Fibroblast of skin of right biceps (primary cell): ENCODE measurements around the gene BPIFA3.

Experiments
- DNase-seq: peaks from one replicate; pipeline ENCODE4 v3.0.0-alpha.2; 2013

BPIFA3 gene

DNA sequence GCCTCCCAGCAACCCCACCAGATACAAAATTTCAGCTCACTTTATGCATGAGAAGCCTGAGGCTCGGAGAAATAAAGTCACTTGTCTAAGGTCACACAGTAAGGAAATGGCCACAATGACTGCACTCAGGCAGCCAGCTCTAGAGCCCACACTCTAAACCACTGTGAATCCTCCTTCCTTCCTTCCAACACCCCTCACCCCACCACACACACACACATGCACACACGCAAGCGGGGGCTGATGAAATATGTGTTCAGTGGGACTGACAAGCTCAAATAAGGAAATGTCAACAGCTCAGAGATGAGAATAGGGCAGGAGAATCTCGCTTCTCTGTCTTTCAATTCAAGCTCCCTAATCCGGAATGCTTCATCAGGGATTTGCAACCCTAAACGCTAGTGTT, 12.7 kb downstream of the BPIFA3 start:
- no peak for DNase-seq

DNA sequence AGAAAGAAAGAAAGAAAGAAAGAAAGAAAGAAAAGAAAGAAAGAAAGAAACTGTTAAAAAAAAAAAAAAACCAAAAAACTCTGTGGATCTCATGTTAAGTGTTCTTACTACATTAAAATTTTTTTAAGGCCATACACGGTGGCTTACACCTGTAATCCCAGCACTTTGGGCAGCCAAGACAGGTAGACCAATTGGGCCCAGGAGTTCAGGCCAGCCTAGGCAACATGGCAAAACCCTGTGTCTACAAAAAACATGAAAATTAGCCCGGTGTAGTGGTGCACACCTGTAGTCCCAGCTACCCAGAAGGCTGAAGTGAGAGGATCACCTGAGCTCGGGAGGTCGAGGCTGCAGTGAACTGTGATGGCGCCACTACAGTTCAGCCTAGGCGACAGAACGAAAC, 14.1 kb downstream of the BPIFA3 start:
- DNase-seq: no peak

DNA sequence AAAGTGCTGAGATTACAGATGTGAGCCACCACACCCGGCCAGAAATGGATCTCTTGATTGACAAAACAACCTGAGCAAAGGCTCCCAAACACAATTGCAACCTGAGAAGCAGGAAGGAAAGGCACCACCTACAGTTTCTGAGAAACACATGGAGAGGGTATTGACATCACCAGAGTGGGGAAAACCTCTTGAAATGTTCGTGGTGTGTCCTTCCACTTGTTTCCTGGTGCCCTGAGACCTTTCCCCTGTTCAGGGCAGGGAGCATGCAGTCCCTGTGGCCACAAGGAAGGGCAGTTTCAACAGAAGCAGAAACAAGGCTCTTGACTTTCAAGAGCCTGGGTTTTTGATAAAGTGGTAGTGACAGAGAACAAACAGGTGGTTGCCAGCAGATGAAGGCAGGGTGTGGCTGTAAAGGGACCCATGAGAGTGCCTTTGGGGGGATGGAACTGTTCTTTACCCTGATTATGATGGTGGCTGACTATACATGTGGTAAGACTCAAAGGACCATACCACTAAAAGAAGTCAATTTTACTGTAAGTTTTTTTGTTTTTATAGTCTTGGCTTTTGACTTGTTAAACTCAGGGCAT, 15.4 kb downstream of the BPIFA3 start:
- no peak for DNase-seq

DNA sequence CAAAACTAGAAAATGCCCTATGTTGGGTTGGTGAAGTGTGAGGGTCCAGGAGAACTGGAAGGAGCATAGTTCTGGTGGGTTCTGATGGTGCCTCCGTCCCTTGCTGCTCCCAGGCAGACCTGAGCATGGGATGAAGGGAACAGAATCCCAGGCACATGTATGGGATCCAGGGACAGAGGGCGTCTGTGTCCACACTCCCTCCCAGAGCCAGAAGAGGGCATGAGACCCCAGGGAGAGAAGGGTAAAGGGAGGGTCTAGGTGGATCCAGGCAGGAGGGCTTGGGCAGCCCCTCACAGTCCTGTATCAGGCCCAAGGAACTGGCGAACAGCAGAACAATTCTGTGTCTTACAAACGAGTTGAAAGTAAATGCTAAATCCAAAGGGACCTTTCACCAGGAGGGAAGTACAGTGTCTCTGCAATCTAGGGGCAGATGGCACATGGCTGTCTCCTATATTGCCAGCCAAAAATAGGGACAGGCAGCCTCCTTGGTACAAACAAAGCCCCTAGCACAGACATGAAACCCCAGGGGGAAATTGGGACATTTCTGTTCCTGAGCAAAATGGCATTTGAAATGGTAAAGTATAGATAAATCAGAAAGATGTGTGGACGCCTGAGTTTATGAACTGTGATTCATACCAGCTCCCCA, 16.1 kb downstream of the BPIFA3 start:
- no peak for DNase-seq

DNA sequence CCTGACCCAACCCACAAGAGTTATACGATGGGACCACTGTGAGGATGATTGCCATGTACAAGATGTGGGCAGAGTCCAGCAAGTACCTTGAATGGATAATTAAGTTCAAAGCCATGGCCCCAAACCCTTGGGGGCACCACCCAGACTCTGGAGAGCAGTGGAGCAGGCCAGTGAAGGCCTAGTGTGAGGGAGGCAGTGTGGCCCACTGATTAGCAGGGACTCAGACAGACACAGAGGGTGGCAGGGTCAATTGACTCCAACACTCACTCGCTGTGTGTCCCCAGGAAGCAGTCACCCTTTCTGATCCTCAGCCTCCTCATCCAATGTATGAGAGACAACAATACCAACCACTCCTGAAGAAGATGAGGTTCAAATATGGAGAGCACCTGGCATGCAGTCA, 16.9 kb downstream of the BPIFA3 start:
- DNase-seq: no peak

DNA sequence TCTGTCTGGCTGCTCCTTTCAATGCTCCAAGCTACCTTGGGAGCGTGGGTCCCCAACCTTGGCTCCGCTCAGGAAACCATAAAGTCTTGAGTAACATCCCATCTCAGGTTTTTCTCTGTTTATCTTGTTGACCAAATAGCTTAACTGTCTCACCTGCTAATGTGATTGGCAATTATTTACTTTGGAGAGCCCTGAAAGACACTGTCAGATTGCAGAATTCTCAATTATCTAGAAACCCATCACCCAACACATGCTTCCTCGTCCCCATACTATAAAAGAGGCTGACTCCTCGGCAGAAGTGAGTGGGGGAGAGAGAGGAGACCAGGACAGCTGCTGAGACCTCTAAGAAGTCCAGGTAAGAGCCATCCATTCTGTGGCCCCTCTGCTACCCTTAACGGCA, 18.5 kb downstream of the BPIFA3 start, which contains the start of gene BPIFA1:
BPIFA1 (plus strand) TSS at position 301 of the 400 bp plus-strand sequence. CDS start 1,716 bp downstream, outside the sequence.
- DNase-seq: no peak

DNA sequence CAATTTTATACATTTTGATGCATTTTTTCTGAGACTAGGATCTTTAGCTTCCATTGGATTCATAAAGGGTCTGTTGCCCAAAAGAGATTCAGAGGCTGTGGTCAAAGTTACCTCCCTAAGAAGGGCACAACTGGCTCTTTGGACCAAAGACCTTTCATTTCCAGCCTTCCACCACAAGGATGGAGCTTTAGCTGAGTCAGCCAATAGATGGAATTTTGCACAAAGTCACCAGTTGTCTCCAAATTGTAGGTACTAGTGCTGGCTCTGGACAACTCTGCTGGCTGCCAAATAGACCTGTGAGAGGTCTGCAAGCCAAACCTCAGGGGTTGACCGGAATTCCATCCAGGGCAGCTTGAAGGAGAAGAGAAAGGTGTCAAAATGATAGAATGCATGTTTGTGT, 19.2 kb downstream of the BPIFA3 start:
- DNase-seq: no peak

DNA sequence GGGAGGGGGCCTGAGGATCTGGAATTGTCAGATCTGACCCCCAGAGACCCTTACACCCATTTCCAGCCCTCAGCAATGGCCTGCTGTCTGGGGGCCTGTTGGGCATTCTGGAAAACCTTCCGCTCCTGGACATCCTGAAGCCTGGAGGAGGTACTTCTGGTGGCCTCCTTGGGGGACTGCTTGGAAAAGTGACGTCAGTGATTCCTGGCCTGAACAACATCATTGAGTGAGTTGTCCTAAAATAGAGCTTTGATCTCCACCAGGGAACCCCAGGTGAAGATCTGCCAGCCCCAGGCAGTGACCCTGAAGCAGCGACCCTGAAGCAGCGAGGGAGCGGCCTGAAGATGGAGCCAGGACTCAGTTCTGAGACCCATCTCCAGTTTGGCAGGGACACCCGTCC, 20.8 kb downstream of the BPIFA3 start:
- DNase-seq: no peak

DNA sequence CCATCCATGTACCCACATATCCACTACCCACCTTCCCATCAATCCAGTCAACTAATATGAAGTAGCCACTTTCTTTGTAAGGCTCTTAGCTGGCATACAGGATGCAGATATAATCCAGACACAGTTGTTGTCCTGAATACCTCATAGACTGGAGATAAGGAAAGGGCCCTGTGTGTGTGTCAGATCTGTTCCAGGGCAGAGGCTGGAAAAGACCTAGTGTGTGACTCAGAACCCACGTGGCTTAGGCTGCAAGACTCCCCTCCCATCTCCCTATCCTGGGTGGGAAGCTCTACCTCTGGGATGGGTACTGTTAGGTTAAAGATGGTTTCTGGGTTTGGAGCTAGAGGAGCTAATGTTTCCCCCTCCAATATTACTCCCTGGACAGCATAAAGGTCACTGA, 22.3 kb downstream of the BPIFA3 start:
- DNase-seq: no peak

DNA sequence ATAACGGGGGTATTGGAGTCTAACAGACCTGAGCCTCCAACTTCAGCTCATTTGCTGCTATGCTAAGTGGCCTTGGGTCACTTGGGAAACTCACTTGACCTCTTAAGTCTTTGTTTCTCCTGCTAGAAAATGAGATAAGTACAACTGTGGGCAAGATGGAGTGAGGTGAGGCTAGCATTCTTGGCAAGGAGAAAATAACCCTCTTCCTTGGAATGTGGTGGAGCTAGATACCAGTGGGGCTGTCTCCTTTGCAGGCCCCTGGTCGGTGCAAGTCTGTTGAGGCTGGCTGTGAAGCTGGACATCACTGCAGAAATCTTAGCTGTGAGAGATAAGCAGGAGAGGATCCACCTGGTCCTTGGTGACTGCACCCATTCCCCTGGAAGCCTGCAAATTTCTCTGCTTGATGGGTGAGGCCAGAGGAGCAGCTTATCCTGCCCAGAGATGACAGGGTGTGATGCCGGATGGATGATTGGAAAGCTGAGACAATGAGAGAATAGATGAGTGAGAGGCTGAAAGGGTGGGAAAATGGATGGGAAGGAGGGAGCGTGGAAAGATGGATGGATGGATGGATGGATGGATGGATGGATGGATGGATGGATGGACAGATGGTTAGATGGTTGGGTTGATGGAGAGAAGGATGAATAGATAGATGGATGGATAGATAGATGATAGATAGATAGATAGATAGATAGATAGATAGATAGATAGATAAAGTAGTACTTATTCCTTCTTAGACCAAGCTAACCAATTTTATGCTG, 23.0 kb downstream of the BPIFA3 start:
- no peak for DNase-seq

DNA sequence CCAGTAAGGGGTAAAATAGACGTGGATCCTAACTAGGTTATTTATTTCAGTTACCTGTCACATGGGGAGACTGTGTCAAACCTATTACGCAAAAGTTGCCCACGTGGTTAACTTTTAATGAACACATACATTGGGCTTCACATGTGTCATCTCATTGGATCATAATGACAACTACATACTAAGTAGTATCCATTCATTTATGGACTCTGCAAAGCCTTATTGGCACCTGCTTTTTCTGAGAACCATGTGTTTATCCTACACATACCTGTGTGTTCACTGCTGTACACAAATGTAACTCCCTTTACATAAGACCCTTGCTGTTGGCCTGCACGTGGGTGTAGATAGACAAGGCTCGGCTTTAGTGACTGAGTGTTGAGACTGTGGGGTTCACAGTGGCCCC, 23.8 kb downstream of the BPIFA3 start:
- DNase-seq: no peak

DNA sequence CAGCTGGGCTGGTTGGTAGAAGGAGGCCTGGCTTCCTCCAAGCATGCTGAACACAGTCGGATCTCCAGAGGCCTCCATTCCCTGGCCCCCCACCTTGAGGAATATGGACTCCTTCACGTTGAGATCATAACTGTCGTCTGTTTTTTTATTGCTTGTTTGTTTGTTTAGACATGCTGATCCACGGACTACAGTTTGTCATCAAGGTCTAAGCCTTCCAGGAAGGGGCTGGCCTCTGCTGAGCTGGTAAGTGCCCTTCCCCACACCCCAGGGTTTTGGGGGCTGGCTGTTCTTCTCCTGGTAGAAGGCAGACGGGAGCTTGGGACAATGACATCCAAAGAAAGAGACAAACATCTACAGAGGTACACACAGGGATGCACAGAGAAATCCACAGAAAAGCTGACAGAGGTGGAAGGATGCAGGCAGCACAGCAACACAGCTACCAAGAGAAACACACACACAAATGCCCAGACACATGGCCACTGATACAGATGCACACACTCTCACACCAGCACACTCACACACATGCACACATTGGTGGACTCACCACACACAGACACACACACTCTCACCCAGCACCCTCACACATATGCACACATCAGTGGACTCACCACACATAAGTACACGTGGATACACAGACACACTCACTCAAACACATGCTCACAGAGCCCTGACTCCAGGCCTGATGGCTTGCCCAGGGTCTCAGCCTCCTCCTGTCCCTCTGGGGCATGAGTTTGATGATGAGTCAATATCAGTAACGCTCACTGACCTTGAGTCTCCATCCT, 25.4 kb downstream of the BPIFA3 start:
- no peak for DNase-seq

DNA sequence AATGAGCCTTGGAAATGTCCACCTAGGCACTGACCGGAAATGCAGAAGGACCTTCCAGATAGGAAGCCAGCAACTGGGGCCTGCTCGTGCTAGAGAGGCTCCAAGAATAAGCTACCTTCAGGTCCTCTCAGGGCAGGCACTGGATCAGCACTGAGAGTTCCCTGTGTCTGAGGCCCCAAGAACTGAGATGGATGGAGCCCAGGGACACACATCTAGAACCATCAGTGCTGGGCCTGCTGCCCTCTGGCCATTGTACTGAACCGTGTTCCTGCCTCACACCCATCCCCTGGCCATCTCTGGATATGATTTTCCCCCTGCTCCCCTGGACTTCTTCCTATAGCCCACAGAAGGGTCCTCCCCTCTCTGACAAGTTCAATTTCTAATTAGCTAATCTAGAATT, 28.9 kb downstream of the BPIFA3 start:
- no peak for DNase-seq

DNA sequence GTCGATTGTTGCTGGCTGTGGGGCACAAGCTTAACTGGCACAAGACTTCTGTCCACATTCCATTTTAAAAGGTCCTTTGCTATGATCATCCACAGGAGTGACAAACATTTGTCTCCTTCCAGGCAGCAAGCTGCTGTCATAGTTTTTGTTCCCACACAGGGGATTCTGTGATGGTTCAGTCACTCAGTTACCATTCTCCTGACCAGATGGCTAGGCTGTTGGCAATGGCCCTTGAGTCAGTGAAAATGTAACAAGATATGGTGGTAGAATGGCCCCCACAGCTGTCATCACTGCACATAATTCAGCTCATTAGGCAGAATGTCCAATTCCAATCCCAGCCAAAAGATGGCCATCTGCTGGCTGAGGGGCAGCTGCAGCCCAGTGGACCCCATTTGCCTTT, 32.3 kb downstream of the BPIFA3 start:
- DNase-seq: no peak

DNA sequence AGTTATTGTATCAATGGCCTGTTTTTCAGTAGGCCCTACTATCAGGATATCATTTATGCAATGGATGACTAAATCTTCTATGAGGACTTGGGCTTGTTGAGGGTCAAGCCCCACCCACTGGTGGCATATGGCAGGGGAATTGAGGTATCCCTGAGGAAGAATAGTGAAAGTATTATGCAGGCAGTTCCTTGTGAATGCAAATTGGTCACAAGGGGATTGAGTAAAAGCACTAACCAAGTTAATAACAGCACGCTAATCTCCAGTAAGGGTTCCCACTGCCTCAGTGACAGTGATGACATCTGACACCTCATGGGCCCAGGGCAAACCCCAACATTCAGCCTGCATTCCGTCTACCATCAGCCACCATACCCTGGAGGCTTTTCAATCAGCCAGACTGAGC, 33.5 kb downstream of the BPIFA3 start:
- DNase-seq: no peak

DNA sequence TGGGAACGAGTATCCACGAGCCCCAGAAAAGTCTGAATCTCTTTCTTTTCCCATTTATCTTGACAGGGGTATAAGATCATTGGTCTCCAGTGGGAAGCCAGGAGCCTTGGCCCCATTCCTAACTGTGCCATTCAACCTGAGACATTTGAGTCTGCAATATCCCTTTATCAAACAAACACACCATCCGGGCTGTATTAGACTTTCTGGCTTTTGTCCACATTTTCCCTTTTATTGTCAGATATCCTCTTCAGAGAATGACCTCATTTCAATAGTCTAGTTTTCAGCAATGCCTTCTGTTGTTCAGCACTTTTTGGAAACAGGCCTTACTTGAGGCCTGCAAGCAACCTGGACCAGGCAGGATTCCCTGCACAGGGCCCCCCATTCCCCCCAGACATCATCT, 34.3 kb downstream of the BPIFA3 start:
- no peak for DNase-seq

DNA sequence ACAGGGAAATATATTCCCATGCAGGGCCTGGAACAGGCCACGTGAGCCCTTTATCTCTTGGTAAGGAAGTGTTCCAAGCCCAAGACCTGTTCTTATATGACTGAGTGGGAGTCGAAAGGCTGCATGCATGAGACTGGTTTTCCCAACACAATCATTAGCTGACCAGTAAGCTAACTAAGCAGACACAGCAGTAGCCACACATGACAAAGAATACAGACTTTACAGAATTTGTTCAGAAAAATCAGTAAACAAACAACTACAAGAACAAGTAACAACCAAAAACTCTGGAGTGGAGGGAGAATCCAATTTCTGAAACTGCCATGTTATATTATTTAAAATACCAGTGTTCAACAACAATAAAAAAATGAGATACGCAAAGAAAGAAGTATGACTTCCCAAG, 35.3 kb downstream of the BPIFA3 start:
- no peak for DNase-seq

DNA sequence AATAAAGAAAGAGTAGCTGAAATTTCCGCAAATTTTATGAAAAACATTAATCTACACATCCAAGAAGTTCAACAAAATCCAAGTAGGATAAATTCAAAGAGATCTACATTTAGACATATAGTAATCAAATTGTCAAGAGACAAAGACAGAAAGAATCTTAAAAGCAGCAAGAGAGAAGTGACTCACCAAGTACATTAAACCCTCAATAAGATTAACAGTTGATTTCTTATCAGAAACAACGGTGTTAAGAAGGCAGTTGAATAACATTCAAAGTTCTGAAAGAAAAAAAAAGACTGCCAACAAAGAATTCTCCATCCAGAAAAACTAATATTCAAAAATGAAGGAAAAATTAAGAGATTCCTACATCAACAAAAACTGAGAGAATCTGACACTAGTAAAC, 37.9 kb downstream of the BPIFA3 start:
- no peak for DNase-seq

DNA sequence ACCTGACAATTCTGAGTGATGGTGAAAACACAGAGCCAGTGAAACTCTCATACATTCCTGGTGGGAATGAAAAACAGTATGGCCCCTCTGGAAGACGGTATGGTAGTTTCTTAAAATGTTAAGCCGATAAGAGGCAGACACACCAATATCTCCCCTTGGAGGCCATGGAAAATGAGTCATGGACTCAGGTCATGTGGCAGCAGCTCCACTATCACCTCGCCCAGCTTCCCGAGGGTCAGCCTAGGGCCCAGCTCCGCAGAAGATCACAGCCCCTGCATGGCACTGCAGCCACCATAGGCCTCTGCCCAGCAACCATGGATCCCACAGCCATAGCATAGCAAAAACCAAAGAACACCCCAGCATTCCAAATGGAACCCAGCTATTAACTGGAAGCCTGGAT, 40.1 kb downstream of the BPIFA3 start:
- DNase-seq: no peak

DNA sequence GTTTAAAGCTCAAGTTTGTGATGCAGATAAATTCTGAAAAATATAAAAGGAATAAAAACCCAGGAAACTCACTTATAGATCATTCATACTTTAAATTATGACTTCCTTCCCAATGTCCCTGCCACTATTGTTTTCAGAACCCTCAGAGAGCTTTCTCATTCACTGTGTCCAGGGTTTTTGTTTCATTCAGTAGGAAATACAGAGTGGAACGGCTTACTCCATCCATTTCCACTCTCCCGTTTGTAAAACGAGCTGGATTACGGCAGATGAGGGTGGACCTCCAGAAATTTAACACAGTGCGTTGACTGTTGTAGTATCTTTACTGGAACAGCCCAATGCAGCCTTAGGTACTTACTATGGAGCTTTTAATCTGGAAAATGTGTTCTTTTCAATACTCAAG, 42.2 kb downstream of the BPIFA3 start:
- no peak for DNase-seq

DNA sequence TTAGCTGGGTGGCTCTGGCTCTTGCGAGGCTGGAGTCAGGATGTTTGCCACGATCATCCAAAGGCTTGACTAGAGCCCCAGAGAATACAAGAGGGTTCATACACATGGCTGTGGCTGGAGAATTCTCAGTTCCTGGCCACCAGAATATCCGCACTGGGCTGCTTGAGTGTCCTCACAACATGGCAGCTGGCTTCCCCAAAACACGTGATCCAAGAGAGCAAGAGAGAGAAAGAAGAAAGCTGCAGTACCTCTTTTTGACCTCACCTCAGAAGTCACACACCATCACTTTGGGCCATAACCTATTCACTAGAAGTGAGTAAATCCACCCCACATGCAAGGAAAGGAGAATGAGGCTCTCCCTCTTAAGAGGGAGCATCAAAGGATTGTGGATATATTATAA, 44.3 kb downstream of the BPIFA3 start:
- no peak for DNase-seq

DNA sequence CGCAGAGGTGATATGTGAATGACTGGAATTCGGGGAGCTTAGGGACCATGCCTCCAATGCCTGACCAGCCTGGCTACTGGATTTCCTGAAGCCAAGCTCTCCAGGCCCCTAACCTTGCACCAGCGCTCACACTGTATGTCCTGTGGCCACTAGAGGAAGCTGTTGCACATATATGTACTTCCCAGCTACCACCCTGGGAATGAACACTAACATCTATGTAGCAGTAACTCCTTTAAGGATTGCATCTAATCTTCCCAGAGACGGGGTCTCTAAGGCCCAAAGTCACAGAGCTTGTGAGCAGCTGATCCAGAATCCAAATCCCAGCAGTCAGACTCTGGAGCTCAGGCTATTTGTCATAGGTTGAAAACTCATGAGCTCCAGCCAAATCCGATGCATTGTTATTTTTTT, 45.5 kb downstream of the BPIFA3 start:
- DNase-seq: peak; percentile 40

DNA sequence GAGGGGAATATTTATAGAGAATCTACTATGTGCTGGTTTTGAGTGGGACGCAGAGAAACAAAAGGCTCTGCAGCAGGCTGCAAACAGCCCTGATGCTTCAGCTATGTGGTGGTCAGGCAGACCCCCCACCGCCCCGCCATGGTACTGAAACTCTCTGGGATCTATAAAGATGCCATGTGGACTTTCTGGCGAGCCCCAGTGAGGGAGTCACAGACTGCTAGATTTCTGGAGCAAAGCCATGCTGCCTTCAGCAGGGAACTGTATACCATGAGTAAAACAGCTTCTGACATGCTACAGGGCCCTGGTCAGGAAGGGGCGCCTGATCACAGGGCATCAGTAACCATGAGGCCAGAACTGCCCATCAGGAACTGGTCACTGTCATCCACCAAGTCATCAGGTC, 46.6 kb downstream of the BPIFA3 start:
- no peak for DNase-seq

DNA sequence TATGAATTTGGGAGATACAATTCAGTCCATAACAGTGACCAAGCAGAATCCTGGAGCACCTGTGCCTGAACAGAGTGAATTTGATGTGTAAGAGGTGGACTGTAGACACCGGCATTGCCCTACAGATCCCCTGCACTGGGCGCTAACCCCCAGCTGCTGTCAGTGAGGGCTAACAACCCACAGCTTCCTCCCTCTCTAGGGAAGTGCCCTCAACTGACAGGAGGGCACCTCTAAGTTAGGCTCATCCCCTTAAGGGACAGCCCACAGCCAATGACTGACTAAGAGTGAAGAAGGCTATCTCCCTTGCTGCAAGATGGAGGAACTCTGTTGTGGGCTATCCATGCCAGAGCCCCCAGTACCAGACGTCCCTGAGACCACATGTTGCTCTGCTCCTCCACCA, 50.5 kb downstream of the BPIFA3 start:
- no peak for DNase-seq
